ENCODE measurements around the gene NME2. TPM values are rescaled to one million over a fixed set of nuclear protein-coding genes. Genes with fewer than 3 reads are reported as not detected.

The NME2 gene
- total and polyA plus RNA-seq, 2 of the 8 experiments (the other 6 are each of a cell fraction or from before 2014, with no cell fraction given), result 827 to 929 TPM

DNA sequence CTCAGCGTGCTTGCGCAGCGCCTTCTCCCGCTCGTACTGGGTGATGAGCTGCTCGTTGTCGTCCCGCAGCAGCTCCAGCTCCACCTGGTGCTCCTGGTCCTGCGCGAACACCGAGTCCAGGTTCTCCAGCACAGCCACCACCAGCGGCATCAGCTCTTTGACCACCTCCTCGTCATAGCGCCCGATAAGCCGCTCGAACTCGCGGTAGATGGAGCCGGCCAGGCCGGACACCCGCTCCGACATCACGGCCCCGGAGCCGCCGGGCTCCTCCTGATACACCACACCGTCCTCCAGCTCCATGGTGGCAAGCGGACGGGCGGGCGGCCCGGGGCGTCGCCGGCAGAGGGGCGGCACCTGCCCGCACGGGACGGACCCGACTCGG lies 45.9 kb upstream of the NME2 start (continued):
- TF ChIP-seq POLR2AphosphoS5 (IDR thresholded peaks at IDR 0.05; ENCODE audit: low read depth, low read length), result no peak
- TF ChIP-seq NANOG (IDR thresholded peaks at IDR 0.05; ENCODE audit: insufficient read depth, low read depth, low read length, poor library complexity, severe bottlenecking), result no peak
- no peak for TF ChIP-seq RXRA (IDR thresholded peaks at IDR 0.05; ENCODE audit: insufficient read depth, low read depth, low read length)
- no peak for TF ChIP-seq SP4 (IDR thresholded peaks at IDR 0.05; ENCODE audit: low read length)

Data from H1 (cell line).